ENCODE data around the gene MMP24. TPM values are rescaled to one million over a fixed set of nuclear protein-coding genes. Genes with fewer than 3 reads are reported as not detected.

MMP24 gene
- total and polyA plus RNA-seq, 2 donors = 0.05 to 0.11 TPM

DNA sequence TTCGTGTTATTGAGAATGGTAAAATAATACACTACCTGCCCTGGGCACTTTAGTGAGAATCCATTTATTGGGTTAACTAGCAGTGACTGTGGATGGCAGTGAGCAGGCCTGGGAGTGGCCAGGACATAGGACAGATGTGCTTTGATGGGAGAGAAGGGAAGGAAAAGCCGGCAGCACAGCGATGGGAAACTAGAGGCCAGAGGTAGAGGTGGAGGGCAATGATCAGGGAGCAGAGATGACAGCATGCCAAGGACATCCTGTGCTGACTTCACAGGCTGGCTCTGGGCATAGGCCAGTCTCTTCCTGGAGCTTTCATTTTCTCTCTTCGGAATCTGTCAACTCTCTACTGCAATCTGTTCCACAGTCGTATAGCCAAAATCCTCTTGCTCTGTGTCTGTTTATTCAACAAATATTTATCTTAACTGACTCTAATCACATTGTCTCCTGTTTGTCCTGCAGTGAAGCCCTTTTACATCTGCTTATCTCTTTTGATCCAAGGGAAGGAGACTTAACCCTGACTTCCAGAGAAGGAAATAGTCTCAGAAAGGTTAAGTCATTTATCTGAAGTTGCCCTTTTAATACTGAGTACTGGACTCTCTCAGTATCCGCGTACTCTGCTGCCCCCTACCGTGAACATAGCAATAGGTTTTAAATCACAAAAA, 18.4 kb upstream of the MMP24 start:
- Histone ChIP-seq H3K4me3 (ENCODE audit: low read length in 2 of 2) (no peak overlapping the region), H3K27me3 (ENCODE audit: control insufficient read depth in 2 of 2, insufficient read depth in 1 of 2, low read length in 1 of 2) (no peaks in the 10 kb centered on the region), H3K4me1 (ENCODE audit: control insufficient read depth in 2 of 2, insufficient read depth in 2 of 2, low read length in 2 of 2) (no peaks in the 10 kb centered on the region), H3K36me3 (ENCODE audit: control insufficient read depth in 2 of 2, insufficient read depth in 2 of 2, low read length in 1 of 2) (peaks cover 0 to 2% of the 10 kb centered on the region in 2 donors), H3K27ac (ENCODE audit: low read depth in 1 of 2, low read length in 1 of 2) (no peak overlapping the region), H3K9me3 (ENCODE audit: control insufficient read depth in 2 of 2, insufficient read depth in 1 of 2, low read length in 1 of 2) (no peaks in the 10 kb centered on the region)
- peak; percentile 33 to 81 (median 64) for DNase-seq (ENCODE audit: low read depth in 6 of 9, low spot score in 9 of 9)
- 57% methylated on average over 8 of the region's 8 CpGs for WGBS

GRCh38 chr20:35215066-35215956, 11.2 kb upstream of the MMP24 start:
- Histone ChIP-seq H3K9me3 (ENCODE audit: control insufficient read depth in 2 of 2, insufficient read depth in 1 of 2, low read length in 1 of 2) (no peaks in the 10 kb centered on the region), H3K27me3 (ENCODE audit: control insufficient read depth in 2 of 2, insufficient read depth in 1 of 2, low read length in 1 of 2) (no peaks in the 10 kb centered on the region), H3K27ac (ENCODE audit: low read depth in 1 of 2, low read length in 1 of 2) (no peak overlapping the region), H3K36me3 (ENCODE audit: control insufficient read depth in 2 of 2, insufficient read depth in 2 of 2, low read length in 1 of 2) (no peaks in the 10 kb centered on the region), H3K4me3 (ENCODE audit: low read length in 2 of 2) (no peak overlapping the region), H3K4me1 (ENCODE audit: control insufficient read depth in 2 of 2, insufficient read depth in 2 of 2, low read length in 2 of 2) (no peaks in the 10 kb centered on the region)
- DNase-seq (ENCODE audit: low read depth in 6 of 9, low spot score in 9 of 9) = no peak
- 93% methylated on average over 12 of the region's 12 CpGs for WGBS

DNA sequence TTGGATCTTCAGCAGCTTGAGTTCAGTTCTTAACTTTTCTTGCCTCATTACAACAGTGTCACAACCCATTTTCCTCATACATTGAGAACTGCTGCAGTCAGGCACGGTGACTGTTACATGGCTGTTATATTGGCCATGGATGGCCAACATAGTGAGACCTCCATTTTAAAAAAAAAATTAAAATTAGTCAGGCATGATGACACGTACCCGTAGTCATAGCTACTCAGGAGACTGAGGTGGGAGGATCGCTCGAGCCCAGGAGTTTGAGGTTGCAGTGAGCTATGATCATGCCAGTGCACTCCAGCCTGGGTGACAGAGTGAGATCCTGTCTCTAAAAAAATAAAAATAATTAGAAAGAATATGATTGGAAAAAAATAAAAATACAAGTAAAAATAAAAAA, 9.9 kb upstream of the MMP24 start:
- 96% methylated on average over 5 of the region's 5 CpGs for WGBS
- Histone ChIP-seq H3K4me3 (ENCODE audit: low read length in 2 of 2) (no peak overlapping the region), H3K27me3 (ENCODE audit: control insufficient read depth in 2 of 2, insufficient read depth in 1 of 2, low read length in 1 of 2) (no peaks in the 10 kb centered on the region), H3K4me1 (ENCODE audit: control insufficient read depth in 2 of 2, insufficient read depth in 2 of 2, low read length in 2 of 2) (no peaks in the 10 kb centered on the region), H3K9me3 (ENCODE audit: control insufficient read depth in 2 of 2, insufficient read depth in 1 of 2, low read length in 1 of 2) (no peaks in the 10 kb centered on the region), H3K36me3 (ENCODE audit: control insufficient read depth in 2 of 2, insufficient read depth in 2 of 2, low read length in 1 of 2) (no peaks in the 10 kb centered on the region), H3K27ac (ENCODE audit: low read depth in 1 of 2, low read length in 1 of 2) (no peak overlapping the region)
- no peak for DNase-seq (ENCODE audit: low read depth in 6 of 9, low spot score in 9 of 9)

- no peak for DNase-seq (ENCODE audit: low read depth in 6 of 9, low spot score in 9 of 9)
- WGBS = 94% methylated on average over 5 of the region's 5 CpGs
- no peak overlapping the region for H3K4me3 ChIP-seq (ENCODE audit: low read length in 2 of 2)
Measured at GRCh38 chr20:35223941-35224340, 2.5 kb upstream of the MMP24 start.

DNA sequence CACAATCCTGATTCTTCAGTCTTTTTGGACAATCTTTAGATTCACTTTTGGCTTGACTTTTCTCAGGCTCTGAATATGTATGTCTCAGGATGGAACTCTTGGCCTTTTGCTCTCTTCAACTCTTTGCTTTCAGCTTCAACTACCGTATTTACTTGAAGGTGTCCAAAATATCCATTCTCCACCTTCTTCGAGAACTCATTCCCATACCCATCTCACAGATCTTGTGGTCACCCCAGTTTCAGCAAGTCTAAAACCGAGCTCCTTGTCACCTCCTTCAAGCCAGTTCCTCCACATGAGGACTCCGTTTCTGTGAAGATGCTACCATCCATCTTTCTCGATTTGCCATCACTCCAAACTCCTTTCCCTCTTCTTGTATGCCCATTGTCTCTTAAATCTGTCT, 2.0 kb upstream of the MMP24 start:
- H3K27ac ChIP-seq (ENCODE audit: low read depth in 1 of 2, low read length in 1 of 2) = no peak overlapping the region
- no peaks in the 10 kb centered on the region for H3K36me3 ChIP-seq (ENCODE audit: control insufficient read depth in 2 of 2, insufficient read depth in 2 of 2, low read length in 1 of 2)
- 97% methylated on average over 5 of the region's 5 CpGs for WGBS
- no peak overlapping the region for H3K4me3 ChIP-seq (ENCODE audit: low read length in 2 of 2)
- no peaks in the 10 kb centered on the region for H3K9me3 ChIP-seq (ENCODE audit: control insufficient read depth in 2 of 2, insufficient read depth in 1 of 2, low read length in 1 of 2)
- no peak for DNase-seq (ENCODE audit: low read depth in 6 of 9, low spot score in 9 of 9)
- H3K4me1 ChIP-seq (ENCODE audit: control insufficient read depth in 2 of 2, insufficient read depth in 2 of 2, low read length in 2 of 2) = peaks cover 0 to 8% of the 10 kb centered on the region in 2 donors
- H3K27me3 ChIP-seq (ENCODE audit: control insufficient read depth in 2 of 2, insufficient read depth in 1 of 2, low read length in 1 of 2) = peaks cover 29 to 54% of the 10 kb centered on the region in 2 donors

More at GRCh38 chr20:35223941-35224340, 2.5 kb upstream of the MMP24 start:
- Histone ChIP-seq H3K27me3 (ENCODE audit: control insufficient read depth in 2 of 2, insufficient read depth in 1 of 2, low read length in 1 of 2) (peaks cover 27 to 49% of the 10 kb centered on the region in 2 donors), H3K9me3 (ENCODE audit: control insufficient read depth in 2 of 2, insufficient read depth in 1 of 2, low read length in 1 of 2) (no peaks in the 10 kb centered on the region), H3K36me3 (ENCODE audit: control insufficient read depth in 2 of 2, insufficient read depth in 2 of 2, low read length in 1 of 2) (no peaks in the 10 kb centered on the region), H3K4me1 (ENCODE audit: control insufficient read depth in 2 of 2, insufficient read depth in 2 of 2, low read length in 2 of 2) (peaks cover 0 to 8% of the 10 kb centered on the region in 2 donors), H3K27ac (ENCODE audit: low read depth in 1 of 2, low read length in 1 of 2) (no peak overlapping the region)

GRCh38 chr20:35225319-35226125, 968 bp upstream of the MMP24 start:
- DNase-seq (ENCODE audit: low read depth in 6 of 9, low spot score in 9 of 9) = no peak
- Histone ChIP-seq H3K27ac (ENCODE audit: low read depth in 1 of 2, low read length in 1 of 2) (no peak overlapping the region), H3K4me1 (ENCODE audit: control insufficient read depth in 2 of 2, insufficient read depth in 2 of 2, low read length in 2 of 2) (peaks cover 0 to 8% of the 10 kb centered on the region in 2 donors), H3K9me3 (ENCODE audit: control insufficient read depth in 2 of 2, insufficient read depth in 1 of 2, low read length in 1 of 2) (no peaks in the 10 kb centered on the region), H3K4me3 (ENCODE audit: low read length in 2 of 2) (no peak overlapping the region), H3K27me3 (ENCODE audit: control insufficient read depth in 2 of 2, insufficient read depth in 1 of 2, low read length in 1 of 2) (peaks cover 29 to 55% of the 10 kb centered on the region in 2 donors), H3K36me3 (ENCODE audit: control insufficient read depth in 2 of 2, insufficient read depth in 2 of 2, low read length in 1 of 2) (no peaks in the 10 kb centered on the region)
- WGBS = 21% methylated on average over 9 of the region's 9 CpGs

DNA sequence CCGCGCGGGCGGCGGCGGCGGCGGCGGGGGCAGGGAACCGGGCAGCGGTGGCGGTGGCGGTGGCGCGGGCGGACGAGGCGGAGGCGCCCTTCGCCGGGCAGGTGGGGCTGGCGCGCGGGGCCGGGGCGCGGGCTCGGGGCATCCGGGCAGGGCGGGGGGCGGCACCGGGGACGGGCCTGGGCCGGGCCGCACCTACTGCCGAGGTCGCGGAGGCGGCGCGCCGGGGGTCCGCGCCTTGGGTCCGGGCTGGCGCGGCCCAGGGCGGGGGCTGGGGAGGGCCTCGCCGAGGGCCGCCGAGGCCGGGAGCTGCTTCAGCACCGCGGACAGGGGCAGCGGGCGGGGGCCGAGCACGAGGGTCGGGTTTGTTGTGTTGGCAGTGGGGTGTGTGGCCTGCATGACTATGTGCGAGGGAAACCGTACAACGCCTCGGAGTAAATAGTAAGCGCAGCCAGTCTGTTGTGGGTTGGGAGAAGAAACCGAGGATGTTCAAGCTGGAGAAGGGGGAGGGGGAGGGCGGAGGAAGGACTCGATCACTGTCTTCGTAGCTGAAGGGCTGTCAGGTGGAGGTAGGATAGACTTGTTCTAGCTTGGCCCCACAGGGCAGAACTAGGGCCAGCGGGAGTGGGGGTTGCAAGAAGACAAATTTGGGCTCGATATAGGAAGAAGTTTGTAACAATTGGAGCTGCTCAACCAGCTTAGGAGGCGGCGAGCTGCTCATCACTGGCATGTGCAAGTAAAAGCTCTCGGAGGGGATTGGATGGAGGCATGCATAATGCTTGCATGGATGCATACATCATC, 593 bp downstream of the MMP24 start:
- H3K9me3 ChIP-seq (ENCODE audit: control insufficient read depth in 2 of 2, insufficient read depth in 1 of 2, low read length in 1 of 2) = no peaks in the 10 kb centered on the region
- H3K4me1 ChIP-seq (ENCODE audit: control insufficient read depth in 2 of 2, insufficient read depth in 2 of 2, low read length in 2 of 2) = peaks cover 0 to 8% of the 10 kb centered on the region in 2 donors
- H3K4me3 ChIP-seq (ENCODE audit: low read length in 2 of 2) = peak overlapping the region in 1 of 2 donors; percentile 44
- peak in 6 of 9 donors; percentile 18 to 60 (median 48) for DNase-seq (ENCODE audit: low read depth in 6 of 9, low spot score in 9 of 9)
- 10% methylated on average over 74 of the region's 74 CpGs for WGBS
- peaks cover 29 to 55% of the 10 kb centered on the region in 2 donors for H3K27me3 ChIP-seq (ENCODE audit: control insufficient read depth in 2 of 2, insufficient read depth in 1 of 2, low read length in 1 of 2)
- H3K27ac ChIP-seq (ENCODE audit: low read depth in 1 of 2, low read length in 1 of 2) = no peak overlapping the region
- H3K36me3 ChIP-seq (ENCODE audit: control insufficient read depth in 2 of 2, insufficient read depth in 2 of 2, low read length in 1 of 2) = no peaks in the 10 kb centered on the region

DNA sequence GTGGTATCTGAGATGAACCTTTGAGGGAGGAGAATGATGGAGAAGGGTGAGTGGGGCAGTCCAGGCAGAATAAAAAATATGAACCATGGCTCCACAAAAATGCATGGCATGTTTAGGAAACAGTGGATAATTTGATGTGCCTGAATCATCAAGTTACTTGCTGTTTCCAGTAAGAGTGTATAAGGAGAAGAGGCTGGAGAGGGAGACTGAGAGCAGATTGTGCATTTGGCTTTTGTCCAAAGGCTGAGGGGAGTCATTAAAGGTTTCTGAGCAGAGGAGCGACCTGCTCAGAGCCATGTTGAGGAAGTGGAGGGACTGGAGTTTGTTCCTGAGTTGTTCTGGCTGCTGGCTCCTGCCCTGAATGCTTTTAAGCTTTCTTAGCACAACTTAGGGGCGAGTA, 6.1 kb downstream of the MMP24 start:
- no peaks in the 10 kb centered on the region for H3K9me3 ChIP-seq (ENCODE audit: control insufficient read depth in 2 of 2, insufficient read depth in 1 of 2, low read length in 1 of 2)
- no peak overlapping the region for H3K27ac ChIP-seq (ENCODE audit: low read depth in 1 of 2, low read length in 1 of 2)
- DNase-seq (ENCODE audit: low read depth in 6 of 9, low spot score in 9 of 9) = no peak
- no peak overlapping the region for H3K4me3 ChIP-seq (ENCODE audit: low read length in 2 of 2)
- no peaks in the 10 kb centered on the region for H3K36me3 ChIP-seq (ENCODE audit: control insufficient read depth in 2 of 2, insufficient read depth in 2 of 2, low read length in 1 of 2)
- H3K27me3 ChIP-seq (ENCODE audit: control insufficient read depth in 2 of 2, insufficient read depth in 1 of 2, low read length in 1 of 2) = peaks cover 13 to 19% of the 10 kb centered on the region in 2 donors
- 90% methylated on average over 2 of the region's 2 CpGs for WGBS
- H3K4me1 ChIP-seq (ENCODE audit: control insufficient read depth in 2 of 2, insufficient read depth in 2 of 2, low read length in 2 of 2) = no peaks in the 10 kb centered on the region
